CD4-positive, alpha-beta T cell (primary cell): ENCODE measurements around the gene AHDC1. TPM values are rescaled to one million over a fixed set of nuclear protein-coding genes. Genes with fewer than 3 reads are reported as not detected.

Experiments used
- ATAC-seq: fragments of 200-7000 bp; cut with Tn5 transposase; one replicate; pipeline ENCODE4 v1.10.0; 2022; ENCODE audit warnings: mild to moderate bottlenecking; ENCODE audit not compliant: poor library complexity
- CTCF ChIA-PET: fragments of 350-600 bp; sonication (Branson Sonifier 250); formaldehyde crosslinking; loops from one replicate; lab custom pipeline; 2021; ENCODE audit warnings: antibody characterized with exemption, inconsistent platforms; lab: Charles Lee
- POLR2A ChIA-PET: fragments of 350-600 bp; sonication (Branson Sonifier 250); formaldehyde crosslinking; loops from one replicate; lab custom pipeline; 2021; ENCODE audit warnings: antibody characterized with exemption, inconsistent platforms; lab: Charles Lee
- DNase-seq, 14 experiments: peaks; one replicate each; pipeline ENCODE4 v3.0.0-alpha.2; 2013 to 2020; ENCODE audit warnings: mixed read lengths in 2 of 14
- H3K27ac ChIP-seq, 2 donors: one replicate each; pipeline versions ENCODE4 v1.5.1 to v1.7.0; 2013; ENCODE audit warnings: low read length in 2 of 2, low read depth in 1 of 2, mild to moderate bottlenecking in 1 of 2
- H3K27me3 ChIP-seq, 2 experiments: 1 replicate in 1 of 2; 2 replicates in 1 of 2; pipeline versions ENCODE4 v1.6.1 to v1.7.0; 2013; ENCODE audit warnings: low read length in 2 of 2, control low read depth in 1 of 2, mild to moderate bottlenecking in 1 of 2, moderate library complexity in 1 of 2; ENCODE audit not compliant: insufficient read depth in 2 of 2, control insufficient read depth in 1 of 2
- H3K36me3 ChIP-seq: one replicate; pipeline ENCODE4 v1.6.1; 2013; ENCODE audit warnings: low read length, control low read depth; ENCODE audit not compliant: insufficient read depth
- H3K4me1 ChIP-seq: one replicate; pipeline ENCODE4 v1.6.1; 2013; ENCODE audit warnings: low read length, control low read depth; ENCODE audit not compliant: insufficient read depth
- H3K4me3 ChIP-seq: one replicate; pipeline ENCODE4 v1.5.1; 2013; ENCODE audit warnings: mild to moderate bottlenecking, low read length, moderate library complexity
- H3K9me3 ChIP-seq, 2 experiments: 1 replicate in 1 of 2; 2 replicates in 1 of 2; pipeline versions ENCODE4 v1.6.1 to v1.7.0; 2013; ENCODE audit warnings: low read length in 2 of 2, mild to moderate bottlenecking in 2 of 2, control low read depth in 1 of 2, moderate library complexity in 1 of 2; ENCODE audit not compliant: control insufficient read depth in 1 of 2, insufficient read depth in 1 of 2
- H3K27ac Mint-ChIP-seq: one replicate; pipeline ENCODE4 v1.8.0; 2020; ENCODE audit warnings: mixed read lengths
- H3K27me3 Mint-ChIP-seq: one replicate; pipeline ENCODE4 v1.8.0; 2021; ENCODE audit warnings: mixed read lengths
- H3K36me3 Mint-ChIP-seq: one replicate; pipeline ENCODE4 v1.8.0; 2021; ENCODE audit warnings: low read depth, mixed read lengths
- H3K4me1 Mint-ChIP-seq: one replicate; pipeline ENCODE4 v1.8.0; 2021; ENCODE audit warnings: low read depth, mixed read lengths
- H3K4me3 Mint-ChIP-seq: one replicate; pipeline ENCODE4 v1.8.0; 2020; ENCODE audit warnings: mild to moderate bottlenecking, mixed read lengths
- H3K9me3 Mint-ChIP-seq: one replicate; pipeline ENCODE4 v1.8.0; 2020; ENCODE audit warnings: mixed read lengths
- CTCF ChIP-seq: fragments of 200-600 bp; IDR thresholded peaks from one replicate; pipeline ENCODE4 v1.8.0; 2022; ENCODE audit warnings: antibody characterized with exemption, mild to moderate bottlenecking
- intact Hi-C, 2 experiments: fragments of 100-400 bp; cut with DNase I in 1 of 2; cut with micrococcal nuclease in 1 of 2; formaldehyde crosslinking; loops; one replicate each; pipeline versions ENCODE4 v1.15.1 to v1.9.0; 2023 to 2025; cut with DNase I, micrococcal nuclease
- total RNA-seq, 174 experiments: library from RNA in 2 of 174; stranded (reverse) in 2 of 174; gene quantifications; one replicate each; pipeline ENCODE4 v1.2.3 and lab custom pipeline; 2021 to 2026

AHDC1 gene
- total RNA-seq, 2 experiments from 2014 or later, result 20.8 to 22.9 TPM

GRCh38 chr1:27563591-27564471, 40.1 kb downstream of the AHDC1 start:
- TF ChIP-seq CTCF, result no peak
- no peak overlapping the region for H3K4me3 ChIP-seq
- intact Hi-C loops, result no loop called here
- H3K9me3 Mint-ChIP-seq, result no peaks in the 10 kb centered on the region
- H3K9me3 ChIP-seq, result no peaks in the 10 kb centered on the region
- no peak for ATAC-seq
- H3K4me3 Mint-ChIP-seq, result no peak overlapping the region
- peaks cover 18% of the 10 kb centered on the region for H3K4me1 ChIP-seq
- no peak overlapping the region for H3K27ac ChIP-seq
- POLR2A ChIA-PET, result no interaction called here
- H3K36me3 ChIP-seq, result no peaks in the 10 kb centered on the region
- no peaks in the 10 kb centered on the region for H3K27me3 ChIP-seq
- CTCF ChIA-PET, result no interaction called here
- H3K4me1 Mint-ChIP-seq, result peaks cover 43% of the 10 kb centered on the region
- H3K27ac Mint-ChIP-seq, result no peak overlapping the region
- no peaks in the 10 kb centered on the region for H3K27me3 Mint-ChIP-seq
- no peak for DNase-seq
- H3K36me3 Mint-ChIP-seq, result no peaks in the 10 kb centered on the region

- no peak for DNase-seq
Observed at GRCh38 chr1:27563341-27563590, 40.7 kb downstream of the AHDC1 start.

GRCh38 chr1:27562534-27563340, 41.2 kb downstream of the AHDC1 start:
- H3K9me3 ChIP-seq, result no peaks in the 10 kb centered on the region
- H3K4me1 ChIP-seq, result peaks cover 9% of the 10 kb centered on the region
- peaks cover 37% of the 10 kb centered on the region for H3K4me1 Mint-ChIP-seq
- ChIA-PET CTCF (interaction anchor here (1.2 kb wide), 1 partner anchor 107 kb away, joined by 3 read pairs; no protein-coding TSS in a partner anchor), POLR2A (no interaction called here)
- no peak for ATAC-seq
- no peak overlapping the region for H3K4me3 ChIP-seq
- H3K9me3 Mint-ChIP-seq, result no peaks in the 10 kb centered on the region
- intact Hi-C loops, result no loop called here
- DNase-seq, result no peak
- H3K27me3 Mint-ChIP-seq, result no peaks in the 10 kb centered on the region
- H3K27ac Mint-ChIP-seq, result no peak overlapping the region
- H3K27ac ChIP-seq, result no peak overlapping the region
- H3K27me3 ChIP-seq, result no peaks in the 10 kb centered on the region
- no peak overlapping the region for H3K4me3 Mint-ChIP-seq
- no peaks in the 10 kb centered on the region for H3K36me3 ChIP-seq
- no peak for TF ChIP-seq CTCF
- peaks cover under 1% of the 10 kb centered on the region for H3K36me3 Mint-ChIP-seq

More at GRCh38 chr1:27563341-27563590, 40.7 kb downstream of the AHDC1 start:
- Histone ChIP-seq H3K27me3 (no peaks in the 10 kb centered on the region), H3K36me3 (no peaks in the 10 kb centered on the region), H3K27ac (no peak overlapping the region), H3K4me3 (no peak overlapping the region), H3K9me3 (no peaks in the 10 kb centered on the region), H3K4me1 (peaks cover 14% of the 10 kb centered on the region)
- POLR2A ChIA-PET, result no interaction called here
- Mint-ChIP-seq H3K27ac (no peak overlapping the region), H3K4me1 (peaks cover 41% of the 10 kb centered on the region), H3K4me3 (no peak overlapping the region), H3K36me3 (no peaks in the 10 kb centered on the region), H3K9me3 (no peaks in the 10 kb centered on the region), H3K27me3 (no peaks in the 10 kb centered on the region)
- no peak for ATAC-seq
- CTCF ChIA-PET, result no interaction called here
- intact Hi-C loops, result no loop called here
- no peak for TF ChIP-seq CTCF
